8988T (cell line): Measurements from ENCODE around the gene ZMYM2.

Source experiments
- DNase-seq: peaks from one replicate; pipeline ENCODE4 v3.0.0; 2011

ZMYM2 gene

DNA sequence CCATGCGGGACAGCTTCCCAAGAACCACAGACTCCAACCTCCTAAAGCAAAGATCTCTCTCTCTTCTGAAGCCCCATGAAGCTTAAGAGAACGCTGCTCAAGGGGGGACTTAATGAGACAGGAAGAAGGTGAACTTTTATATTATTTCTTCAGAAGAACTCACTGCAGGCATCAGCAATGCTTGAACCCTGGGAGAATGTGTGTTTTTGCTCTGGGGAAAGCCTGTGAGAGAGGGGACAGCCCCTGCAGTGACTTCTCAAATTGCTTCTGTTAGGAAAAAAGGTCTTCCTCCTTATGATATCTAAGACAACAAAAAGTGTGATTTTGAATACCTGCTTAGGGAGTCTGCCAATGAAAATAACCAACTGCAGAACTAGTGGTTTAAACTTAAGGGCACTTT lies 179.3 kb downstream of the ZMYM2 start:
- DNase-seq = no peak

DNA sequence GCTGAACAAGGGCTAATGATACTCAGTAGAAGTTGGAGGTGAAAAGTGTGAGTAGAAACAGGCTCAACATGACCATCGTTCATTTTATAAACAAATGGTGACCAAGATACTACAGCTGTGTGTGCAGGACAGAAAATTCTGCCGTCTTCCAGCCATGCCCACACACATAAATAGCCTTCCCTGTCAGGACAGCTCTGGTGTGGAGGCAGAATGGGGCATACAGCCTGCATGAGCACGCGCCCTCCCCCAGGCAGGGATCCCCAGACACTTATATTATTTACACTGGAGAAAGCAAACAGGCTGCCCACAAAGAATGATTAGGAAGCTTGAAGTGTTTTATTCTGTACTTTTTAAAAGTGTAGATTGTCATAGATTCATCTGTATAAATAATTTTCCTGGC lies 182.0 kb downstream of the ZMYM2 start:
- no peak for DNase-seq
